WTC11 (cell line): ENCODE measurements around the gene MASP1.

Experiments used
- E2F4 ChIP-seq: sonication (generic); formaldehyde crosslinking; IDR thresholded peaks from 2 replicates; pipeline ENCODE4 v1.8.1; 2022; ENCODE audit warnings: low read depth, mild to moderate bottlenecking, moderate library complexity, missing genetic modification reagents, borderline replicate concordance
- GABPB1 ChIP-seq: sonication (generic); formaldehyde crosslinking; IDR thresholded peaks from 2 replicates; pipeline ENCODE4 v1.8.1; 2023; ENCODE audit warnings: mild to moderate bottlenecking, missing genetic modification reagents
- USF1 ChIP-seq: sonication (generic); formaldehyde crosslinking; IDR thresholded peaks from 2 replicates; pipeline ENCODE4 v1.8.0; 2022; ENCODE audit warnings: mild to moderate bottlenecking, missing genetic modification reagents
- USF2 ChIP-seq: sonication (generic); formaldehyde crosslinking; IDR thresholded peaks from 2 replicates; pipeline ENCODE4 v1.8.1; 2023; ENCODE audit warnings: mild to moderate bottlenecking, missing genetic modification reagents, moderate library complexity

GRCh38 chr3:187292631-187293515 is 1.3 kb upstream of the MASP1 start:
- TF ChIP-seq GABPB1 (CRISPR knock-in tag): no peak
- TF ChIP-seq USF1 (CRISPR knock-in tag): no peak
- no peak for TF ChIP-seq USF2 (CRISPR knock-in tag)
- TF ChIP-seq E2F4 (CRISPR knock-in tag): no peak
